ENCODE data around the gene ALOX5. TPM values are rescaled to one million over a fixed set of nuclear protein-coding genes. Genes with fewer than 3 reads are reported as not detected.

The ALOX5 gene
- polyA plus RNA-seq, 1 of the 3 experiments (the other 2 are of a cell fraction): not detected

- Histone ChIP-seq H3K9me2 (no peaks in the 10 kb centered on the region), H3K9me3 (no peaks in the 10 kb centered on the region), H3K4me3 (ENCODE audit: low read depth in 2 of 2, low read length in 1 of 2) (no peak overlapping the region), H3F3A (replicated peaks; ENCODE audit: insufficient read depth) (no peaks in the 10 kb centered on the region), H3K9ac (no peak overlapping the region), H3K36me3 (replicated peaks in 1 of 2; ENCODE audit: control insufficient read depth in 1 of 2, insufficient read depth in 2 of 2, low read length in 1 of 2) (no peaks in the 10 kb centered on the region), H3K27me3 (ENCODE audit: insufficient read depth) (peaks cover 19% of the 10 kb centered on the region; the same call in 1 of the 2 replicates), H3K4me2 (no peak overlapping the region), H2AFZ (ENCODE audit: low read depth) (no peak overlapping the region), H3K27ac (ENCODE audit: low read depth in 2 of 2, low read length in 1 of 2) (no peak overlapping the region), H4K20me1 (ENCODE audit: insufficient read depth) (no peaks in the 10 kb centered on the region), H3K79me2 (ENCODE audit: insufficient read depth) (no peaks in the 10 kb centered on the region), H3K4me1 (ENCODE audit: control insufficient read depth in 1 of 2, insufficient read depth in 2 of 2, low read depth in 1 of 2, low read length in 1 of 2) (no peaks in the 10 kb centered on the region)
- no peak for TF ChIP-seq NRF1 (IDR thresholded peaks at IDR 0.05; ENCODE audit: low read depth, low read length)
- TF ChIP-seq IRF3 (IDR thresholded peaks at IDR 0.05; ENCODE audit: low read depth, low read length): no peak
- WGBS (ENCODE audit: low lambda C conversion rate): 2% methylated on average over 2 of the region's 2 CpGs
- DNase-seq: no peak
- ChIA-PET CTCF (no interaction called here), POLR2A (no interaction called here)
Observed at GRCh38 chr10:45410489-45410806, 36.4 kb downstream of the ALOX5 start.

- H3K36me3 ChIP-seq (replicated peaks in 1 of 2; ENCODE audit: control insufficient read depth in 1 of 2, insufficient read depth in 2 of 2, low read length in 1 of 2): no peaks in the 10 kb centered on the region
- no peaks in the 10 kb centered on the region for H3K79me2 ChIP-seq (ENCODE audit: insufficient read depth)
- no peaks in the 10 kb centered on the region for H4K20me1 ChIP-seq (ENCODE audit: insufficient read depth)
- H3K4me2 ChIP-seq: no peak overlapping the region
- H3F3A ChIP-seq (replicated peaks; ENCODE audit: insufficient read depth): no peaks in the 10 kb centered on the region
- no peak for DNase-seq
- H3K9ac ChIP-seq: no peak overlapping the region
- peaks cover 13% of the 10 kb centered on the region; the same call in 1 of the 2 replicates for H3K27me3 ChIP-seq (ENCODE audit: insufficient read depth)
- ChIA-PET POLR2A (no interaction called here), CTCF (no interaction called here)
- no peaks in the 10 kb centered on the region for H3K9me3 ChIP-seq
- TF ChIP-seq USF2 (IDR thresholded peaks at IDR 0.05; ENCODE audit: borderline replicate concordance, low read depth, low read length) (no peak), RAD21 (IDR thresholded peaks at IDR 0.05; ENCODE audit: low read length) (no peak), TCF12 (IDR thresholded peaks at IDR 0.05) (no peak)
- no peaks in the 10 kb centered on the region for H3K9me2 ChIP-seq
- H3K4me1 ChIP-seq (ENCODE audit: control insufficient read depth in 1 of 2, insufficient read depth in 2 of 2, low read depth in 1 of 2, low read length in 1 of 2): no peaks in the 10 kb centered on the region
- H3K4me3 ChIP-seq (ENCODE audit: low read depth in 2 of 2, low read length in 1 of 2): no peak overlapping the region
- H2AFZ ChIP-seq (ENCODE audit: low read depth): no peak overlapping the region
- no peak overlapping the region for H3K27ac ChIP-seq (ENCODE audit: low read depth in 2 of 2, low read length in 1 of 2)
- WGBS (ENCODE audit: low lambda C conversion rate): 20% methylated on average over 6 of the region's 6 CpGs
Observed at GRCh38 chr10:45410807-45411606, 37.0 kb downstream of the ALOX5 start.

- Histone ChIP-seq H3K9me2 (no peaks in the 10 kb centered on the region), H3K9me3 (no peaks in the 10 kb centered on the region), H3K27ac (ENCODE audit: low read depth in 2 of 2, low read length in 1 of 2) (no peak overlapping the region), H2AFZ (ENCODE audit: low read depth) (no peak overlapping the region), H3K9ac (no peak overlapping the region), H3K4me3 (ENCODE audit: low read depth in 2 of 2, low read length in 1 of 2) (no peak overlapping the region), H3K4me2 (no peak overlapping the region), H3K27me3 (ENCODE audit: insufficient read depth) (peaks cover 12% of the 10 kb centered on the region; the same call in 1 of the 2 replicates), H3K4me1 (ENCODE audit: control insufficient read depth in 1 of 2, insufficient read depth in 2 of 2, low read depth in 1 of 2, low read length in 1 of 2) (no peaks in the 10 kb centered on the region), H3K79me2 (ENCODE audit: insufficient read depth) (no peaks in the 10 kb centered on the region), H4K20me1 (ENCODE audit: insufficient read depth) (no peaks in the 10 kb centered on the region), H3K36me3 (replicated peaks in 1 of 2; ENCODE audit: control insufficient read depth in 1 of 2, insufficient read depth in 2 of 2, low read length in 1 of 2) (no peaks in the 10 kb centered on the region), H3F3A (replicated peaks; ENCODE audit: insufficient read depth) (no peaks in the 10 kb centered on the region)
- POLR2A ChIA-PET: no interaction called here
- CTCF ChIA-PET: no interaction called here
- WGBS (ENCODE audit: low lambda C conversion rate): 50% methylated on average over 1 of the region's 4 CpGs
- DNase-seq: no peak
- TF ChIP-seq RXRA (IDR thresholded peaks at IDR 0.05; ENCODE audit: borderline replicate concordance, low read depth): no peak
- no peak for TF ChIP-seq REST (IDR thresholded peaks at IDR 0.05; ENCODE audit: low read depth, low read length)
- TF ChIP-seq ELF1 (IDR thresholded peaks at IDR 0.05): no peak
- no peak for TF ChIP-seq GATA2 (CRISPR knock-in tag; IDR thresholded peaks at IDR 0.05)
- no peak for TF ChIP-seq EZH2phosphoT487 (IDR thresholded peaks at IDR 0.05; ENCODE audit: borderline replicate concordance, low read depth)
- TF ChIP-seq TAF1 (IDR thresholded peaks at IDR 0.05; ENCODE audit: borderline replicate concordance, low read depth, low read length): no peak
- no peak for TF ChIP-seq PBX3 (IDR thresholded peaks at IDR 0.05)
- TF ChIP-seq CTCF (IDR thresholded peaks at IDR 0.05): no peak
Observed at GRCh38 chr10:45411607-45411940, 37.6 kb downstream of the ALOX5 start.

Data from SK-N-SH (cell line).